Pancreas (tissue), 10 donors: ENCODE data around the gene DRG2. TPM values are rescaled to one million over a fixed set of nuclear protein-coding genes. Genes with fewer than 3 reads are reported as not detected.

Experiments
- ATAC-seq, 4 donors: fragments of 200-7000 bp; cut with Tn5 transposase; one replicate each; pipeline versions ENCODE4 v1.8.0 to v1.9.1; 2020; ENCODE audit warnings: mild to moderate bottlenecking in 4 of 4, moderate library complexity in 4 of 4
- DNase-seq, 6 donors: peaks; one replicate each; pipeline ENCODE4 v3.0.0-alpha.2; 2020
- FAIRE-seq: peaks from 2 replicates; lab custom pipeline; 2012; peaks lifted over from hg19 to GRCh38; lab: Jason Lieb, UNC
- H3K27ac ChIP-seq, 4 donors: fragments of 200-600 bp; sonication (generic); 1 replicate in 3 of 4; 2 replicates in 1 of 4; pipeline versions ENCODE4 v1.5.0 to v1.8.0; 2020
- H3K27me3 ChIP-seq, 4 donors: fragments of 200-600 bp; one replicate each; pipeline ENCODE4 v1.8.0; 2021
- H3K36me3 ChIP-seq, 3 donors: fragments of 200-600 bp; sonication (generic) in 1 of 3; one replicate each; pipeline versions ENCODE4 v1.5.0 to v1.8.0; 2020 to 2021
- H3K4me1 ChIP-seq, 3 donors: fragments of 200-600 bp; one replicate each; pipeline ENCODE4 v1.8.0; 2021
- H3K4me3 ChIP-seq, 4 donors: fragments of 200-600 bp; sonication (generic) in 2 of 4; one replicate each; pipeline versions ENCODE4 v1.5.0 to v1.8.0; 2020 to 2021
- H3K9me3 ChIP-seq, 4 donors: fragments of 200-600 bp; one replicate each; pipeline ENCODE4 v1.8.0; 2021
- CTCF ChIP-seq, 4 donors: fragments of 200-600 bp; sonication (generic) in 3 of 4; IDR thresholded peaks; one replicate each; pipeline versions ENCODE4 v1.5.0 to v1.8.0; 2021; ENCODE audit warnings: antibody characterized with exemption in 4 of 4
- WGBS, 2 donors: extraction: QIAGEN DNeasy Blood & Tissue Kit; methylation state at CpG; one replicate each; pipeline ENCODE4 v1.1.7; 2013; 5-methylcytosine and 5-hydroxymethylcytosine counted together
- intact Hi-C, 3 donors: fragments of 100-400 bp; cut with DNase I; formaldehyde crosslinking; loops; one replicate each; pipeline versions ENCODE4 v1.11.1 to v1.14.2; 2022
- polyA plus RNA-seq, 2 donors: library from polyadenylated mRNA; stranded (reverse); fragments of 200-250 nt; gene quantifications; one replicate each; pipeline ENCODE4 v1.2.3, GENCODE V29; 2013
- total RNA-seq, 6 donors: library from RNA; stranded (reverse); fragmentation: NEBNext Ultra II Directional in 4 of 6; extraction: Animal tissue kit (Norgen Biotek cat#: 25700) in 4 of 6; gene quantifications; one replicate each; pipeline versions ENCODE4 v1.2.1 to v1.2.4, GENCODE V29; 2021 to 2023
- donor health status: healthy with polysubstance abuse.
- donor health status: DM: no; HTN: no; CAD: no; lungs with moderate emphysema.
- donor health status: DM: no; HTN: no; CAD: no.
- donor health status: control.
- donor health status: control.
- donor health status: Bipolar disorder and iron deficiency.
- donor health status: DM: yes; HTN: yes; CAD: no.
- donor health status: DM: no; HTN: no; CAD: no.
- donor health status: DM: no; HTN: no; CAD: no.
- donor health status: DM: yes; HTN: yes; CAD: no.

Gene DRG2
- 10 to 100 TPM; 13.4 to 24.0 (median 16.5) TPM for total RNA-seq
- 10 to 100 TPM; 42.0 to 46.9 TPM for polyA plus RNA-seq

- WGBS, 2 donors: 1% methylated on average over 51 to 52 of the region's 52 CpGs
- Histone ChIP-seq H3K27me3 (no peaks in the 10 kb centered on the region), H3K9me3 (no peaks in the 10 kb centered on the region), H3K36me3 (no peaks in the 10 kb centered on the region), H3K4me1 (peaks cover 0 to 3% (median 0%) of the 10 kb centered on the region in 3 donors), H3K27ac (peak within 1 kb of the TSS; percentile 26 to 64 (median 48)), H3K4me3 (peak within 1 kb of the TSS; percentile 85 to 95 (median 92))
- FAIRE-seq (no peak), ATAC-seq (peak; percentile 99 to 100 (median 99)), DNase-seq (peak; percentile 85 to 97 (median 94))
- TF ChIP-seq CTCF (IDR thresholded peaks at IDR 0.05): no peak
- intact Hi-C loops: no loop called here
Measured at GRCh38 chr17:18087610-18088491, at the start of gene DRG2. TSS of gene DRG2 (plus strand) at chr17:18087948. CDS start at chr17:18088024, 76 bp downstream.

GRCh38 chr17:18038149-18038850, 49.4 kb upstream of the DRG2 start:
- intact Hi-C loops: loop anchor here in 2 of 3 donors (10.0 kb wide), 2 partner anchors 143 to 363 kb away; no protein-coding TSS in a partner anchor
- no peak for TF ChIP-seq CTCF (IDR thresholded peaks at IDR 0.05)
- no peaks in the 10 kb centered on the region for H3K9me3 ChIP-seq
- ATAC-seq (no peak), DNase-seq (no peak), FAIRE-seq (no peak)
- peak overlapping the region; percentile 69 to 97 (median 90) for H3K4me3 ChIP-seq
- peak overlapping the region in 3 of 4 donors; percentile 35 to 76 (median 62) for H3K27ac ChIP-seq
- no peaks in the 10 kb centered on the region for H3K27me3 ChIP-seq
- no peaks in the 10 kb centered on the region for H3K36me3 ChIP-seq
- WGBS, 2 donors: 3 to 5% methylated on average over 13 of the region's 13 CpGs
- H3K4me1 ChIP-seq: peaks cover 0 to 44% (median 11%) of the 10 kb centered on the region in 3 donors

- 0 to 1% methylated on average over 62 to 67 of the region's 67 CpGs for WGBS, 2 donors
- no peak for TF ChIP-seq CTCF (IDR thresholded peaks at IDR 0.05)
- DNase-seq (peak; percentile 99 to 100 (median 100)), FAIRE-seq (peak; percentile 88), ATAC-seq (peak; percentile 96 to 98 (median 96))
- Histone ChIP-seq H3K36me3 (no peaks in the 10 kb centered on the region), H3K9me3 (no peaks in the 10 kb centered on the region), H3K4me1 (peaks cover 0 to 45% (median 11%) of the 10 kb centered on the region in 3 donors), H3K4me3 (peak within 1 kb of the TSS; percentile 69 to 97 (median 90)), H3K27me3 (no peaks in the 10 kb centered on the region), H3K27ac (peak within 1 kb of the TSS; percentile 29 to 76 (median 62))
- intact Hi-C loops: loop anchor here in 2 of 3 donors (10.0 kb wide), 2 partner anchors 144 to 364 kb away; no protein-coding TSS in a partner anchor
Measured at GRCh38 chr17:18038861-18039534, 48.8 kb upstream of the DRG2 start, which contains the start of the genes ATPAF2 and GID4. TSS of gene ATPAF2 (minus strand) at chr17:18039168. CDS start at chr17:18039013, 155 bp downstream. TSS of gene GID4 (plus strand) at chr17:18039408. CDS start at chr17:18039465, 57 bp downstream.

GRCh38 chr17:18039535-18040260, 48.0 kb upstream of the DRG2 start:
- WGBS, 2 donors: 0 to 1% methylated on average over 50 to 79 of the region's 81 CpGs
- Histone ChIP-seq H3K27me3 (no peaks in the 10 kb centered on the region), H3K9me3 (no peaks in the 10 kb centered on the region), H3K4me1 (peaks cover 0 to 45% (median 11%) of the 10 kb centered on the region in 3 donors), H3K4me3 (peak overlapping the region; percentile 69 to 97 (median 90)), H3K27ac (peak overlapping the region; percentile 29 to 76 (median 62)), H3K36me3 (no peaks in the 10 kb centered on the region)
- FAIRE-seq (no peak), ATAC-seq (peak; percentile 33 to 46 (median 44)), DNase-seq (peak in 5 of 6 donors; percentile 31 to 85 (median 53))
- intact Hi-C loops: loop anchor here in 2 of 3 donors (10.0 kb wide), 3 partner anchors 145 to 365 kb away; partner anchors contain the start of gene RAI1 (in 1 of the 2)
- no peak for TF ChIP-seq CTCF (IDR thresholded peaks at IDR 0.05)
